H9 (cell line): Measurements from ENCODE around the gene CLK4. TPM values are rescaled to one million over a fixed set of nuclear protein-coding genes. Genes with fewer than 3 reads are reported as not detected.

Source experiments
- DNase-seq: peaks from one replicate; pipeline ENCODE4 v3.0.0-alpha.2; 2017
- H2AFZ ChIP-seq: one replicate; pipeline ENCODE4 v1.6.1; 2013; ENCODE audit warnings: mild to moderate bottlenecking, low read length, control low read depth, moderate library complexity
- H2AK5ac ChIP-seq: 2 replicates; pipeline ENCODE4 v1.6.1; 2013; ENCODE audit warnings: low read length, control low read depth, mixed read lengths; ENCODE audit not compliant: insufficient read length
- H2BK120ac ChIP-seq: one replicate; pipeline ENCODE4 v1.6.1; 2013; ENCODE audit warnings: low read depth, mild to moderate bottlenecking, low read length, control low read depth, inconsistent platforms; ENCODE audit not compliant: poor library complexity, severe bottlenecking
- H2BK12ac ChIP-seq: 2 replicates; pipeline ENCODE4 v1.6.1; 2013; ENCODE audit warnings: low read length, control low read depth, mixed read lengths, low read depth; ENCODE audit not compliant: insufficient read length
- H2BK15ac ChIP-seq: 2 replicates; pipeline ENCODE4 v1.6.1; 2013; ENCODE audit warnings: low read depth, low read length, control low read depth
- H2BK20ac ChIP-seq: one replicate; pipeline ENCODE4 v1.6.1; 2013; ENCODE audit warnings: low read depth, mild to moderate bottlenecking, low read length, control low read depth, inconsistent platforms; ENCODE audit not compliant: poor library complexity, severe bottlenecking
- H2BK5ac ChIP-seq: 2 replicates; pipeline ENCODE4 v1.6.1; 2013; ENCODE audit warnings: low read length, control low read depth, mixed read lengths; ENCODE audit not compliant: insufficient read length
- H3K14ac ChIP-seq: 2 replicates; pipeline ENCODE4 v1.6.1; 2013; ENCODE audit warnings: low read length, control low read depth; ENCODE audit not compliant: insufficient read depth
- H3K18ac ChIP-seq: 2 replicates; pipeline ENCODE4 v1.6.1; 2013; ENCODE audit warnings: low read depth, mild to moderate bottlenecking, mixed read lengths, low read length, control low read depth; ENCODE audit not compliant: insufficient read length
- H3K23ac ChIP-seq: 2 replicates; pipeline ENCODE4 v1.6.1; 2013; ENCODE audit warnings: low read length, control low read depth, mixed read lengths, low read depth; ENCODE audit not compliant: insufficient read length
- H3K23me2 ChIP-seq: 2 replicates; pipeline ENCODE4 v1.6.1; 2013; ENCODE audit warnings: low read depth, mild to moderate bottlenecking, mixed read lengths, low read length, control low read depth; ENCODE audit not compliant: insufficient read length, poor library complexity, severe bottlenecking
- H3K27ac ChIP-seq: 2 replicates; pipeline ENCODE4 v1.5.1; 2013; ENCODE audit warnings: low read length, control low read depth, mixed read lengths, low read depth; ENCODE audit not compliant: insufficient read length
- H3K27me3 ChIP-seq: 2 replicates; pipeline ENCODE4 v1.6.1; 2013; ENCODE audit warnings: low read length, control low read depth, inconsistent platforms; ENCODE audit not compliant: insufficient read depth
- H3K4ac ChIP-seq: 2 replicates; pipeline ENCODE4 v1.6.1; 2013; ENCODE audit warnings: low read depth, mild to moderate bottlenecking, control low read depth, inconsistent platforms, low read length, moderate library complexity
- H3K4me1 ChIP-seq: 2 replicates; pipeline ENCODE4 v1.6.1; 2013; ENCODE audit warnings: low read length, control low read depth, inconsistent platforms; ENCODE audit not compliant: insufficient read depth
- H3K4me2 ChIP-seq: 2 replicates; pipeline ENCODE4 v1.6.1; 2013; ENCODE audit warnings: low read length, control low read depth, mixed read lengths; ENCODE audit not compliant: insufficient read length, insufficient read depth
- H3K56ac ChIP-seq: 2 replicates; pipeline ENCODE4 v1.6.1; 2013; ENCODE audit warnings: low read depth, mild to moderate bottlenecking, mixed read lengths, low read length, control low read depth; ENCODE audit not compliant: insufficient read length
- H3K79me1 ChIP-seq: 2 replicates; pipeline ENCODE4 v1.6.1; 2013; ENCODE audit warnings: low read depth, mild to moderate bottlenecking, moderate library complexity, low read length, control low read depth, inconsistent platforms; ENCODE audit not compliant: insufficient read depth, poor library complexity, severe bottlenecking
- H3K79me2 ChIP-seq: 2 replicates; pipeline ENCODE4 v1.6.1; 2013; ENCODE audit warnings: low read length, control low read depth, inconsistent platforms; ENCODE audit not compliant: insufficient read depth
- H3K9ac ChIP-seq: 2 replicates; pipeline ENCODE4 v1.6.1; 2013; ENCODE audit warnings: low read length, control low read depth, mixed read lengths; ENCODE audit not compliant: insufficient read length; ENCODE audit errors: extremely low read depth
- H3K9me3 ChIP-seq: one replicate; pipeline ENCODE4 v1.6.1; 2013; ENCODE audit warnings: low read depth, low read length, inconsistent platforms; ENCODE audit not compliant: control insufficient read depth
- H3T11ph ChIP-seq: one replicate; pipeline ENCODE4 v1.6.1; 2013; ENCODE audit warnings: mild to moderate bottlenecking, low read length, control low read depth, inconsistent platforms
- H4K20me1 ChIP-seq: one replicate; pipeline ENCODE4 v1.6.1; 2013; ENCODE audit not compliant: control insufficient read depth, insufficient read length, insufficient read depth
- H4K5ac ChIP-seq: 2 replicates; pipeline ENCODE4 v1.6.1; 2013; ENCODE audit warnings: low read depth, mild to moderate bottlenecking, mixed read lengths, low read length, control low read depth; ENCODE audit not compliant: insufficient read length
- H4K8ac ChIP-seq: replicated peaks from 2 replicates; pipeline ENCODE4 v1.6.1; 2013; ENCODE audit warnings: low read length, control low read depth, mixed read lengths, low read depth; ENCODE audit not compliant: insufficient read length
- H4K91ac ChIP-seq: 2 replicates; pipeline ENCODE4 v1.6.1; 2013; ENCODE audit warnings: low read depth, mild to moderate bottlenecking, moderate library complexity, mixed read lengths, low read length, control low read depth; ENCODE audit not compliant: insufficient read length
- H3K27ac Mint-ChIP-seq, 3 experiments: 2 replicates in 2 of 3; 3 replicates in 1 of 3; pipeline ENCODE4 v1.8.0; 2020 to 2021; ENCODE audit warnings: mixed read lengths in 3 of 3, mild to moderate bottlenecking in 1 of 3, moderate library complexity in 1 of 3
- H3K27me3 Mint-ChIP-seq: 2 replicates; pipeline ENCODE4 v1.8.0; 2021; ENCODE audit warnings: low read depth, mild to moderate bottlenecking, moderate library complexity, mixed read lengths
- H3K36me3 Mint-ChIP-seq, 3 experiments: 2 replicates in 2 of 3; 3 replicates in 1 of 3; pipeline ENCODE4 v1.8.0; 2020 to 2021; ENCODE audit warnings: low read depth in 3 of 3, mixed read lengths in 3 of 3; ENCODE audit not compliant: insufficient read depth in 1 of 3
- H3K4me1 Mint-ChIP-seq, 2 experiments: 2 replicates each; pipeline ENCODE4 v1.8.0; 2020; ENCODE audit warnings: mixed read lengths in 2 of 2
- H3K4me3 Mint-ChIP-seq, 2 experiments: 2 replicates in 1 of 2; 3 replicates in 1 of 2; pipeline ENCODE4 v1.8.0; 2020 to 2021; ENCODE audit warnings: mild to moderate bottlenecking in 2 of 2, mixed read lengths in 2 of 2, moderate library complexity in 1 of 2
- H3K9me3 Mint-ChIP-seq, 2 experiments: 2 replicates in 1 of 2; 3 replicates in 1 of 2; pipeline ENCODE4 v1.8.0; 2020; ENCODE audit warnings: mild to moderate bottlenecking in 2 of 2, mixed read lengths in 2 of 2, moderate library complexity in 1 of 2
- WGBS: extraction: QIAGEN DNeasy Blood & Tissue Kit; methylation state at CpG from one replicate; pipeline ENCODE4 v1.1.7; 2013; ENCODE audit warnings: missing lambda C conversion rate, low lambda C conversion rate, mixed read lengths; ENCODE audit not compliant: insufficient read length; ENCODE audit errors: extremely low coverage; 5-methylcytosine and 5-hydroxymethylcytosine counted together
- total RNA-seq: library from RNA; stranded (reverse); gene quantifications from 2 replicates; pipeline ENCODE4 v1.2.1, GENCODE V29; 2021
- TF ChIP-seq, protein P1 (sequence below): fragments of 200-600 bp; sonication (generic); conservative IDR thresholded peaks from 3 replicates; pipeline ENCODE4 v1.8.0; 2021; ENCODE audit warnings: antibody characterized with exemption, mild to moderate bottlenecking

Gene CLK4
- total RNA-seq, 1 experiment from 2014 or later, result 12.5 TPM

GRCh38 chr5:178673801-178674295, 47.0 kb upstream of the CLK4 start:
- H4K5ac ChIP-seq, result no peak overlapping the region
- H3K27ac ChIP-seq, result no peak overlapping the region
- no peak overlapping the region for H4K91ac ChIP-seq
- no peak overlapping the region for H2AK5ac ChIP-seq
- peaks cover 6% of the 10 kb centered on the region for H3K27me3 Mint-ChIP-seq
- H2BK15ac ChIP-seq, result no peak overlapping the region
- no peak overlapping the region; a peak in 1 of 7 replicates for H3K27ac Mint-ChIP-seq
- TF ChIP-seq, protein P1, sequence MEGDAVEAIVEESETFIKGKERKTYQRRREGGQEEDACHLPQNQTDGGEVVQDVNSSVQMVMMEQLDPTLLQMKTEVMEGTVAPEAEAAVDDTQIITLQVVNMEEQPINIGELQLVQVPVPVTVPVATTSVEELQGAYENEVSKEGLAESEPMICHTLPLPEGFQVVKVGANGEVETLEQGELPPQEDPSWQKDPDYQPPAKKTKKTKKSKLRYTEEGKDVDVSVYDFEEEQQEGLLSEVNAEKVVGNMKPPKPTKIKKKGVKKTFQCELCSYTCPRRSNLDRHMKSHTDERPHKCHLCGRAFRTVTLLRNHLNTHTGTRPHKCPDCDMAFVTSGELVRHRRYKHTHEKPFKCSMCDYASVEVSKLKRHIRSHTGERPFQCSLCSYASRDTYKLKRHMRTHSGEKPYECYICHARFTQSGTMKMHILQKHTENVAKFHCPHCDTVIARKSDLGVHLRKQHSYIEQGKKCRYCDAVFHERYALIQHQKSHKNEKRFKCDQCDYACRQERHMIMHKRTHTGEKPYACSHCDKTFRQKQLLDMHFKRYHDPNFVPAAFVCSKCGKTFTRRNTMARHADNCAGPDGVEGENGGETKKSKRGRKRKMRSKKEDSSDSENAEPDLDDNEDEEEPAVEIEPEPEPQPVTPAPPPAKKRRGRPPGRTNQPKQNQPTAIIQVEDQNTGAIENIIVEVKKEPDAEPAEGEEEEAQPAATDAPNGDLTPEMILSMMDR, result no peak
- H2BK12ac ChIP-seq, result no peak overlapping the region
- H3K9ac ChIP-seq, result no peak overlapping the region
- H3K23me2 ChIP-seq, result no peaks in the 10 kb centered on the region
- H2BK20ac ChIP-seq, result no peak overlapping the region
- no peak overlapping the region for H3T11ph ChIP-seq
- no peak for DNase-seq
- no peaks in the 10 kb centered on the region for H3K9me3 ChIP-seq
- no peak overlapping the region for H3K4ac ChIP-seq
- H3K36me3 Mint-ChIP-seq, result no peaks in the 10 kb centered on the region
- H2AFZ ChIP-seq, result no peak overlapping the region
- peaks cover 0 to 4% of the 10 kb centered on the region in 2 experiments; a peak in 1 of 4 replicates for H3K4me1 Mint-ChIP-seq
- no CpG with 5 or more reads among the region's 10 CpGs for WGBS
- H3K14ac ChIP-seq, result no peak overlapping the region
- no peak overlapping the region for H2BK120ac ChIP-seq
- no peaks in the 10 kb centered on the region for H3K79me2 ChIP-seq
- no peak overlapping the region for H4K8ac ChIP-seq
- H3K4me3 Mint-ChIP-seq, result no peak overlapping the region
- H3K27me3 ChIP-seq, result no peaks in the 10 kb centered on the region
- H3K4me1 ChIP-seq, result no peaks in the 10 kb centered on the region
- peaks cover 0 to 59% of the 10 kb centered on the region in 2 experiments; a peak in 2 of 5 replicates for H3K9me3 Mint-ChIP-seq
- no peaks in the 10 kb centered on the region for H4K20me1 ChIP-seq
- no peak overlapping the region for H3K18ac ChIP-seq
- H3K23ac ChIP-seq, result no peak overlapping the region
- H3K56ac ChIP-seq, result no peak overlapping the region
- H2BK5ac ChIP-seq, result no peak overlapping the region
- no peak overlapping the region for H3K4me2 ChIP-seq
- no peaks in the 10 kb centered on the region for H3K79me1 ChIP-seq
